NCI-H524 (cell line): ENCODE results near the gene CCSER2.

ENCODE experiments used
- DNase-seq, 2 experiments: peaks; one replicate each; lab custom pipeline; 2025; lab: John Stamatoyannopoulos, UW

The CCSER2 gene

GRCh38 chr10:84547616-84548015 lies 219.2 kb downstream of the CCSER2 start:
- peak; percentile 26 to 46 for DNase-seq

- peak in 1 of 2 experiments; percentile 1 for DNase-seq
Measured at GRCh38 chr10:84548869-84549268, 220.5 kb downstream of the CCSER2 start.

- DNase-seq: peak in 1 of 2 experiments; percentile 63
Measured at GRCh38 chr10:84549368-84550165, 221.2 kb downstream of the CCSER2 start.

- no peak for DNase-seq
Measured at GRCh38 chr10:84550756-84551436, 222.5 kb downstream of the CCSER2 start.

GRCh38 chr10:84551437-84552120 lies 223.2 kb downstream of the CCSER2 start:
- DNase-seq: peak in 1 of 2 experiments; percentile 17

GRCh38 chr10:84552478-84552877 lies 224.1 kb downstream of the CCSER2 start:
- no peak for DNase-seq

- no peak for DNase-seq
Measured at GRCh38 chr10:84562592-84562991, 234.2 kb downstream of the CCSER2 start.

GRCh38 chr10:84563355-84563754 lies 235.0 kb downstream of the CCSER2 start:
- DNase-seq: no peak

GRCh38 chr10:84563868-84564267 lies 235.5 kb downstream of the CCSER2 start:
- no peak for DNase-seq

GRCh38 chr10:84565881-84566582 lies 237.6 kb downstream of the CCSER2 start:
- DNase-seq: no peak

GRCh38 chr10:84567133-84567532 lies 238.7 kb downstream of the CCSER2 start:
- DNase-seq: no peak
